ENCODE measurements around the gene ECT2.
"Not testable (repeated sequence)": the region's sequence is repeated elsewhere in the genome, so short reads cannot be mapped to it uniquely, and the experiment has no call there.

ECT2 gene, protein sequence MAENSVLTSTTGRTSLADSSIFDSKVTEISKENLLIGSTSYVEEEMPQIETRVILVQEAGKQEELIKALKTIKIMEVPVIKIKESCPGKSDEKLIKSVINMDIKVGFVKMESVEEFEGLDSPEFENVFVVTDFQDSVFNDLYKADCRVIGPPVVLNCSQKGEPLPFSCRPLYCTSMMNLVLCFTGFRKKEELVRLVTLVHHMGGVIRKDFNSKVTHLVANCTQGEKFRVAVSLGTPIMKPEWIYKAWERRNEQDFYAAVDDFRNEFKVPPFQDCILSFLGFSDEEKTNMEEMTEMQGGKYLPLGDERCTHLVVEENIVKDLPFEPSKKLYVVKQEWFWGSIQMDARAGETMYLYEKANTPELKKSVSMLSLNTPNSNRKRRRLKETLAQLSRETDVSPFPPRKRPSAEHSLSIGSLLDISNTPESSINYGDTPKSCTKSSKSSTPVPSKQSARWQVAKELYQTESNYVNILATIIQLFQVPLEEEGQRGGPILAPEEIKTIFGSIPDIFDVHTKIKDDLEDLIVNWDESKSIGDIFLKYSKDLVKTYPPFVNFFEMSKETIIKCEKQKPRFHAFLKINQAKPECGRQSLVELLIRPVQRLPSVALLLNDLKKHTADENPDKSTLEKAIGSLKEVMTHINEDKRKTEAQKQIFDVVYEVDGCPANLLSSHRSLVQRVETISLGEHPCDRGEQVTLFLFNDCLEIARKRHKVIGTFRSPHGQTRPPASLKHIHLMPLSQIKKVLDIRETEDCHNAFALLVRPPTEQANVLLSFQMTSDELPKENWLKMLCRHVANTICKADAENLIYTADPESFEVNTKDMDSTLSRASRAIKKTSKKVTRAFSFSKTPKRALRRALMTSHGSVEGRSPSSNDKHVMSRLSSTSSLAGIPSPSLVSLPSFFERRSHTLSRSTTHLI

GRCh38 chr3:172750368-172751174, at the start of gene ECT2:
ECT2 (plus strand) TSS chr3:172750726; CDS start chr3:172754531, 3,805 bp downstream.
- peak; percentile 93 to 98 (median 96) for DNase-seq

- no peak for DNase-seq
Measured at GRCh38 chr3:172700936-172701455, 49.5 kb upstream of the ECT2 start.

DNA sequence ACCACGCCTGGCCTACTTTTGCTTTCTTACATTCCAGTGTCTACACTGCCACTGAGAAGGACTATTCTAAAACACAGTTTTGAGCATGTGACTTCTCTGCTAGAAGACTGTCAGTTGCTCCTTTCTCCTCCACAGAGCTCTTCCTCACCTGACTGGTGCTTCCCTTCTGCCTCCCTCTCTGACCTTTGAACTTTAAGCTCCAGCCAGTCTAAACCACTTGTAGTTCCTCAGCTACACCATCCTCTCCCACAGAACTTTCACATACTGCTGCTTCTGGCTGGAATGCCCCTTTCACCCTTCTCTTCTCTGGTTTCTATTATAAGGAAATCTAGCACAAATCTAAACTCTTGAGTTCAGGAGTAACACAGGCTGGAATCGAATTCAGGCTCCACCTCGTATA, 48.8 kb upstream of the ECT2 start:
- DNase-seq, result no peak

GRCh38 chr3:172702256-172702655, 48.3 kb upstream of the ECT2 start:
- DNase-seq, result no peak

DNA sequence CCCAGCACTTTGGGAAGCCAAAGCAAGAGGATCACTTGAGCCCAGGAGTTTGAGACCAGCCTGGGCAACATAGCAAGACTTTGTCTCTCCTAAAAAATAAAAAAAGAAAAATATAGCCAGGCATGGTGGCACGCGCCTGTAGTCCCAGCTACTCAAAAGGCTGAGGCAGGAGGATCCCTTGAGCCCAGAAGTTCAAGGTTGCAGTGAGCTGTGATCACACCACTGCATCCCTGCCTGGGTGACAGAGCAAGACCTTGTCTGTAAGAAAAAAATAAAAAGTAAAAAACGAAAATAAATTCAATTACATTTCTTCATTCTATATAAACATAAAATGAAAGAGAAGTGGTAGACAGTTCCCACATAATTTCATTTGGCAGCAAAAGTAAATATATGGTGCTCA, 47.8 kb upstream of the ECT2 start:
- not testable (repeated sequence) for DNase-seq

DNA sequence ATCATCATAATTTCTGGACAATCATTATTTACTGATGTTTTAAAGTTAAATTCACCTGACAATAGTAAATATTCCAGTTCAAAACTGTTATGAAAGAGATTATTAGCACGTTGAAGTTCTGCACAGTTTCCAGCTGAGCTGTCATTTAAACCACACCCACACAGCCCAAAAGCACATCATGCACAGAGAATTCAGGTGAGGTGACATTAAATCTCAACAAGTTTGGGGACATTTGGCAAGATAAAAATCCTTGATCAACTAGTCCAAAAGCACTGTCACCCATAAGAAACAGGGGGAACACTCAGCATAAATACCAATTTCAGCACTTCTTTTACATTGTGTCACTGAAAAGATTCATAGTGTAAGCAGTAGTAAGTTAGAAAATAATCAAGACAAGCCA, 46.5 kb upstream of the ECT2 start:
- DNase-seq, result no peak

DNA sequence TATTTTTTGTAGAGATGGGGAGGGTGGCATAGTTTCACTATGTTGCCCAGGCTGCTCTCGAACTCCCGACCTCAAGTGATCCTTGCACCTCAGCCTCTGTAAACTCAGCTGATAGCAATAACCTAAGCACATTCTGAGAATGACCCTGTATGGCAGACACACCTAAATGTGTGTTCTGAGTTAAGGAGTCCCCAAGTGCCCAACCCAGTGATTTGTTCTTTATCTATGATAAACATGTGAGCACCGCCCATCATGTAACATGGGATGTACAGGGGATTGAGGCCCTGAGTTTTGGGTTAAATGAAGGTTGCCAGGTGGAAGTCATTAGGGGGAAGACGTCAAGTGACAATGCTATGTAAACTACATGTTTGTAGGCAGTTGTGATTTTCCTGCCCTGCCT, 45.4 kb upstream of the ECT2 start:
- no peak for DNase-seq

- no peak for DNase-seq
Measured at GRCh38 chr3:172707030-172707429, 43.5 kb upstream of the ECT2 start.

DNA sequence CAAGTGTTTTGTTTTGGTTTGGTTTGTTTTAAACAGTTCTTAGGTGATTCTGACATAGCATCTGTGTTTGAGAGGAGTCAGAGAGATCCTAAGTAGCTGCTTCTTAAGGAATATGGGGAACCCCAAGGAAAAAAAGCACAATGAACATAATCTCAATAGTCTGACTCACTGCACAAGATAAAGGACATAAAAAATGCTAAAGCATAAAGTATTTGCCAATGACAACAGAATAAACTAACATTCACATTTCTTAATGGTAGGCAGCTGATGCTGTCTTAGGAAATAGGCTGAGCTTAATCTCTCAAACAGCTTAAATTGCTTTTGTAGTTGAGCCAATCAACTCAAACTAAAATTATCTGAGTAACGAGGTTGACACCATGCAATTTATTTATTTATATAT, 42.6 kb upstream of the ECT2 start:
- DNase-seq, result no peak

- no peak for DNase-seq
Measured at GRCh38 chr3:172708921-172709773, 41.4 kb upstream of the ECT2 start.

DNA sequence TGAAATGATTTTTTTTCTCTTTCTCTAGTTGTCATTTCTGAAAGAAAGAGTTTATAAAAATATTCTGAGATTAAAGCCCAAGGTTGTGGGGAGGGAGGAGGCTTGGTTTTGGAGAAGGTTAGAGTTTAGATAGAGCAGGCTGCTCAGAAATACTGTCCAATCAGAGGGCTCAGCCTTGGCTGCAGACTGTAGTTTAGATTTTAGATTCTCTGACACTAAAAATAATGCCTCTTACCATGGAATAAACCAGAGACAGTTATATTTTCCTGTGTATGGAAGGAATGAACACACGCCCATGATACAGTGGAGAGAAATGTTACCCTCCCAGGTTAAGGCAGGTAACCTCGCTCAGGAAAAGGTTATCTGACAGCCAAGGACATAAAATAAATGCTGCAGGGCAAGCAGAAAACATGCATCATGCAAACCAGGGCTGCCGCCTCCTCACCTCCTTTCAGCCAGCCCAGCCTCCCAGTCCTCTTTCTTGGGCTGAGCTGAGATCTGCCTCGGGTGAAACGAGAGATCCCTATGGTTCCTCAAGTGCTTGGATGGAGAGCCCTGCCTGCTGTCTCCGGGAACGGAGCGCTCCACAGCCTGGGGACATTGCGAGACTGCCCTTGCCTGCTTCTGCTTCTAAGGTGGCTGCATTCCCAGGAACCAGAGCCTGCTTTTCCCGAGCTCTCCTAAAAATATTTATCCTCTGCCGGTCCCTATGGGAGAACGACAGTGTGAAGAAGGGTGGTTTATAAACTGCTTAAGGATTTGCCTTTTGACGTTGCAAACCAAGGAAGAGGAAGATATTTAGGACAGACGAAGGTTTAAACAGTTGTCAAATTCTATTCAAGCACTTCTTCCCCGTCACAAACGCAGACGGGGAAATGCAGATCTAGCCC, 40.5 kb upstream of the ECT2 start:
- DNase-seq, result peak in 1 of 6 experiments; percentile 4

- peak; percentile 35 to 64 (median 44) for DNase-seq
Measured at GRCh38 chr3:172710664-172711453, 39.7 kb upstream of the ECT2 start, which contains the start of gene NCEH1. NCEH1 (minus strand) TSS chr3:172711067; CDS start chr3:172710984, 83 bp downstream.

- no peak for DNase-seq
Measured at GRCh38 chr3:172711454-172711795, 39.1 kb upstream of the ECT2 start.

DNA sequence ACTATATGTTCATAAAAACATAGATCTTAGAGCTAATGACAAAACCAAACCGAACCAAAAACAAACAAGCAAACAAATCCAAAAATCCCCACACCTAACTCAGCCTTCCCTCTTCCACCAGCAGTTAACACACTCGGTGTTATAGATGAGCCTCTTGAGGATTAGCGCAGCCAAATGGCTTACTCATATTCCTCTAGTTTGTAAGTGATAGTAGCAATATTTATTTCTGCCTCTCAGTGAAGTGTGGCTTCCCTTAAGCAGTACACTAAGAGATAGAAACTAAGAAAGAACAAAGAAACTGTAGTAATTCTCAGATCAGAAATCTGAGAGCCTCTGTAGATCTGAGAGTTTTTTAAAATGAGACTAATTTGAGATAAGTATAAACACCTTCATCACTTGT, 37.2 kb upstream of the ECT2 start:
- no peak for DNase-seq

DNA sequence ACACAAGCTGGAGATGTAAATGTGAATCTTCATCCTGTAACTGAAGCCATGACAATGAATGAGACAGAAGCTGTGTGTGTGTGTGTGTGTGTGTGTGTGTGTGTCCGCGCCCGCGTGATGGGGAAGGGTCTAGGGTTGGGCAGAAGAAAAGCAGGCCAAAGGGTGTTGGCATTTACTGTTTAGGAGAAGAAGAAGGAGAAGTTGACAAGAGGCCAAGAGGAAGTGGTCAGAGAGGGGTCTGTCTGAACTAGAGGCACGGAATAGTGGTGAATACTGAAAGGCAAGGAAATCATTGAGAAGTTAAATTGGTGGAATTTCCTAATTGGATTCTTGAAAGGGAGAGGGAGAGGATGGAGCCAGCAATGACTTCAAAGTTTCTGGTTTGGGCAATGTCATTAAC, 34.0 kb upstream of the ECT2 start:
- no peak for DNase-seq

- DNase-seq, result peak in 1 of 6 experiments; percentile 3
Measured at GRCh38 chr3:172717493-172718088, 32.9 kb upstream of the ECT2 start.

DNA sequence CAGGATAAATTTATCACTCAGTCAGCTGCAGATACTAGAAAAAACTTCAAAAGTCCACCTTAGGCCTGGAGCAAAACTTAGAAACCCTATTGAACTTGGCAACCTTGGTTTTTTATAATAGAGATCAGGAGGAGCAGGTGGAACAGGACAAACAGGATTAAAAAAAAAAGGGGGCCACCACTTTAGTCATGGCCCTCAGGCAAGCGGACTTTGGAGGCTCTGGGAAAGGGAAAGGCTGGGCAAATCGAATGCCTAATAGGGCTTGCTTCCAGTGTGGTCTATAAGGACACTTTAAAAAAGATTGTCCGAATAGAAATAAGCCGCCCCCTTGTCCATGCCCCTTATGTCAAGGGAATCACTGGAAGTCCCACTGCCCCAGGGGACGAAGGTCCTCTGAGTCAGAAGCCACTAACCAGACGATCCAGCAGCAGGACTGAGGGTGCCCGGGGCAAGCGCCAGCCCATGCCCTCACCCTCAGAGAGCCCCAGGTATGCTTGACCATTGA, 27.9 kb upstream of the ECT2 start:
- not testable (repeated sequence) for DNase-seq

DNA sequence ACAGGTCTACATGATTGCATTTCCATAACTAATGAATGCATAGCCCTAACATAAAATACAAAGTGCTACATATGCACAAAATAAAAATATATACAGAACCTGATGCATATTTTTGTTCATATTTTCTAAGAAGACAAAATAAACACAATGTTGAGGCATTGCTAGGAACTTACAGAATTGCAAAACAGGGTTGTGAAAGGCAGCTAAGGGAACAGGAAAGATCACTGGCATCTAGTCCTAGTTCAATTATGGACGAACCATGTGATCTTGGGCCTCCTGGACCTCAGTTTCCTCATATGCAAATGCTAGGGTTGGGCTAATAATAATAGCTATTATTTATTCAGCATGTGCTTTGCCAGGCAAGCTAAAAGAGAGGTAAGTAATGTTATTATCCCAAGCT, 24.1 kb upstream of the ECT2 start:
- DNase-seq, result no peak

DNA sequence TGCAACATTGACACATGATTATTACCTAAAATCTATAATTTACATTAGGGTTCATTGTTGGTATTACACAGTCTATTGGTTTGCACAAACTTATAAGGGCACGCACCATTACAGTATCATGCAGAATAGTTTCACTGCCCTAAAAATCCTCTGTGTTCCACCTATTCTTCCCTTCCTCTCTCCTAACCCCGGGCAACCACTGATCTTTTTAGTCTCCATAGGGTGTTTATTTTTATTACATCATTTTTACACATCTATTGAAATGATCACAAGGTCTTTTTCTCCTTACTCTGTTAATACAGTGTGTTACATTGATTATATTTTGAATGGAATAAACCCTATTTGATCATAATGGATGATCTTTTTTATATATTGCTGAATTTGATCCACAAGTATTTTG, 15.5 kb upstream of the ECT2 start:
- DNase-seq, result no peak

Data from stimulated activated naive CD4-positive, alpha-beta T cell (primary cell).